WTC11 (cell line): ENCODE measurements around the gene FOXO3.
"Not testable (repeated sequence)": the region's sequence is repeated elsewhere in the genome, so short reads cannot be mapped to it uniquely, and the experiment has no call there.

Experiments
- ELF4 ChIP-seq: sonication (generic); formaldehyde crosslinking; IDR thresholded peaks from 2 replicates; pipeline ENCODE4 v1.8.1; 2022; ENCODE audit warnings: low read depth, mild to moderate bottlenecking, moderate library complexity, missing genetic modification reagents
- FOXK1 ChIP-seq: sonication (generic); formaldehyde crosslinking; IDR thresholded peaks from 2 replicates; pipeline ENCODE4 v1.8.0; 2022; ENCODE audit warnings: mild to moderate bottlenecking, moderate library complexity, missing genetic modification reagents
- JAZF1 ChIP-seq: fragments of 250-450 bp; sonication (Bioruptor Pico); IDR thresholded peaks from 2 replicates; pipeline ENCODE4 v1.9.0; 2021; ENCODE audit warnings: moderate library complexity, mild to moderate bottlenecking, inconsistent platforms
- SP1 ChIP-seq: sonication (generic); formaldehyde crosslinking; conservative IDR thresholded peaks from 2 replicates; pipeline ENCODE4 v1.8.1; 2022; ENCODE audit warnings: missing genetic modification reagents
- ZNF232 ChIP-seq: sonication (generic); formaldehyde crosslinking; IDR thresholded peaks from 2 replicates; pipeline ENCODE4 v1.8.0; 2022; ENCODE audit warnings: mild to moderate bottlenecking, missing genetic modification reagents
- TF ChIP-seq, protein P1 (sequence below): fragments of 200-600 bp; IDR thresholded peaks from 2 replicates; pipeline ENCODE4 v1.8.0; 2022; ENCODE audit warnings: antibody characterized with exemption
- TF ChIP-seq, protein P2 (sequence below): sonication (generic); formaldehyde crosslinking; IDR thresholded peaks from 2 replicates; pipeline ENCODE4 v1.8.0; 2022; ENCODE audit warnings: mild to moderate bottlenecking, missing genetic modification reagents
- TF ChIP-seq, protein P3 (sequence below): sonication (generic); formaldehyde crosslinking; conservative IDR thresholded peaks from 2 replicates; pipeline ENCODE4 v1.8.1; 2022; ENCODE audit warnings: mild to moderate bottlenecking, missing genetic modification reagents
- TF ChIP-seq, protein P4 (sequence below): sonication (generic); formaldehyde crosslinking; IDR thresholded peaks from 2 replicates; pipeline ENCODE4 v1.8.0; 2022; ENCODE audit warnings: mild to moderate bottlenecking, missing genetic modification reagents

DNA sequence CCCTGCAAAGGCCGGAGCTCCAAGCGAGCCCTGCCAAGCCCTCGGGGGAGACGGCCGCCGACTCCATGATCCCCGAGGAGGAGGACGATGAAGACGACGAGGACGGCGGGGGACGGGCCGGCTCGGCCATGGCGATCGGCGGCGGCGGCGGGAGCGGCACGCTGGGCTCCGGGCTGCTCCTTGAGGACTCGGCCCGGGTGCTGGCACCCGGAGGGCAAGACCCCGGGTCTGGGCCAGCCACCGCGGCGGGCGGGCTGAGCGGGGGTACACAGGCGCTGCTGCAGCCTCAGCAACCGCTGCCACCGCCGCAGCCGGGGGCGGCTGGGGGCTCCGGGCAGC is 561 bp downstream of the FOXO3 start:
- TF ChIP-seq, protein P1, sequence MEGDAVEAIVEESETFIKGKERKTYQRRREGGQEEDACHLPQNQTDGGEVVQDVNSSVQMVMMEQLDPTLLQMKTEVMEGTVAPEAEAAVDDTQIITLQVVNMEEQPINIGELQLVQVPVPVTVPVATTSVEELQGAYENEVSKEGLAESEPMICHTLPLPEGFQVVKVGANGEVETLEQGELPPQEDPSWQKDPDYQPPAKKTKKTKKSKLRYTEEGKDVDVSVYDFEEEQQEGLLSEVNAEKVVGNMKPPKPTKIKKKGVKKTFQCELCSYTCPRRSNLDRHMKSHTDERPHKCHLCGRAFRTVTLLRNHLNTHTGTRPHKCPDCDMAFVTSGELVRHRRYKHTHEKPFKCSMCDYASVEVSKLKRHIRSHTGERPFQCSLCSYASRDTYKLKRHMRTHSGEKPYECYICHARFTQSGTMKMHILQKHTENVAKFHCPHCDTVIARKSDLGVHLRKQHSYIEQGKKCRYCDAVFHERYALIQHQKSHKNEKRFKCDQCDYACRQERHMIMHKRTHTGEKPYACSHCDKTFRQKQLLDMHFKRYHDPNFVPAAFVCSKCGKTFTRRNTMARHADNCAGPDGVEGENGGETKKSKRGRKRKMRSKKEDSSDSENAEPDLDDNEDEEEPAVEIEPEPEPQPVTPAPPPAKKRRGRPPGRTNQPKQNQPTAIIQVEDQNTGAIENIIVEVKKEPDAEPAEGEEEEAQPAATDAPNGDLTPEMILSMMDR, result not testable (repeated sequence)
- not testable (repeated sequence) for TF ChIP-seq JAZF1 (CRISPR knock-in tag); ELF4 (CRISPR knock-in tag); FOXK1; SP1; ZNF232 (CRISPR knock-in tag)
- TF ChIP-seq, protein P2, sequence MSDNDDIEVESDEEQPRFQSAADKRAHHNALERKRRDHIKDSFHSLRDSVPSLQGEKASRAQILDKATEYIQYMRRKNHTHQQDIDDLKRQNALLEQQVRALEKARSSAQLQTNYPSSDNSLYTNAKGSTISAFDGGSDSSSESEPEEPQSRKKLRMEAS (CRISPR knock-in tag), result not testable (repeated sequence)
- TF ChIP-seq, protein P3, sequence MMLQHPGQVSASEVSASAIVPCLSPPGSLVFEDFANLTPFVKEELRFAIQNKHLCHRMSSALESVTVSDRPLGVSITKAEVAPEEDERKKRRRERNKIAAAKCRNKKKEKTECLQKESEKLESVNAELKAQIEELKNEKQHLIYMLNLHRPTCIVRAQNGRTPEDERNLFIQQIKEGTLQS, result not testable (repeated sequence)
- TF ChIP-seq, protein P4, sequence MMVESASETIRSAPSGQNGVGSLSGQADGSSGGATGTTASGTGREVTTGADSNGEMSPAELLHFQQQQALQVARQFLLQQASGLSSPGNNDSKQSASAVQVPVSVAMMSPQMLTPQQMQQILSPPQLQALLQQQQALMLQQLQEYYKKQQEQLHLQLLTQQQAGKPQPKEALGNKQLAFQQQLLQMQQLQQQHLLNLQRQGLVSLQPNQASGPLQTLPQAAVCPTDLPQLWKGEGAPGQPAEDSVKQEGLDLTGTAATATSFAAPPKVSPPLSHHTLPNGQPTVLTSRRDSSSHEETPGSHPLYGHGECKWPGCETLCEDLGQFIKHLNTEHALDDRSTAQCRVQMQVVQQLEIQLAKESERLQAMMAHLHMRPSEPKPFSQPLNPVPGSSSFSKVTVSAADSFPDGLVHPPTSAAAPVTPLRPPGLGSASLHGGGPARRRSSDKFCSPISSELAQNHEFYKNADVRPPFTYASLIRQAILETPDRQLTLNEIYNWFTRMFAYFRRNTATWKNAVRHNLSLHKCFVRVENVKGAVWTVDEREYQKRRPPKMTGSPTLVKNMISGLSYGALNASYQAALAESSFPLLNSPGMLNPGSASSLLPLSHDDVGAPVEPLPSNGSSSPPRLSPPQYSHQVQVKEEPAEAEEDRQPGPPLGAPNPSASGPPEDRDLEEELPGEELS (CRISPR knock-in tag), result not testable (repeated sequence)
